HG03280 (cell line): ENCODE results near the gene GPHA2.
"Not testable (repeated sequence)": the region's sequence is repeated elsewhere in the genome, so short reads cannot be mapped to it uniquely, and the experiment has no call there.

Experiments
- ATAC-seq: cut with Tn5 transposase; IDR thresholded peaks from one replicate; pipeline ENCODE4 v1.9.1; 2021; ENCODE audit warnings: mild to moderate bottlenecking, moderate library complexity; ENCODE audit not compliant: unreplicated experiment

Gene GPHA2

GRCh38 chr11:64935359-64936081, at the start of gene GPHA2:
GPHA2 (minus strand) TSS chr11:64935893; CDS start chr11:64935460, 433 bp downstream.
- no peak for ATAC-seq

DNA sequence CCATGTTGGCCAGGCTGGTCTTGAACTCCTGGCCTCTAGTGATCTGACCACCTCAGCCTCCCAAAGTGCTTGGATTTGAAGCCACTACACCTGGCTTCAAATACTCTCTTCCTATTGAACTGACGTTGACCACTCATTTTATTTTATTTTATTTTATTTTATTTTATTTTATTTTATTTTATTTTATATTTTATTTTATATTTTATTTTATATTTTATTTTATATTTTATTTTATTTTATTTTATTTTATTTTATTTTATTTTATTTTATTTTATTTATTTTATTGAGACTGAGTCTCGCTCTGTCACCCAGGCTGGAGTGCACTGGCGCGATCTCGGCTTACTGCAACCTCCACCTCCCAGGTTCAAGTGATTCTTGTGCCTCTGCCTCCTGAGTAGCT, 47.6 kb upstream of the GPHA2 start:
- ATAC-seq: not testable (repeated sequence)

- ATAC-seq: no peak
Measured at GRCh38 chr11:64976651-64977050, 41.0 kb upstream of the GPHA2 start.

GRCh38 chr11:64974124-64974523, 38.4 kb upstream of the GPHA2 start:
- ATAC-seq: no peak

DNA sequence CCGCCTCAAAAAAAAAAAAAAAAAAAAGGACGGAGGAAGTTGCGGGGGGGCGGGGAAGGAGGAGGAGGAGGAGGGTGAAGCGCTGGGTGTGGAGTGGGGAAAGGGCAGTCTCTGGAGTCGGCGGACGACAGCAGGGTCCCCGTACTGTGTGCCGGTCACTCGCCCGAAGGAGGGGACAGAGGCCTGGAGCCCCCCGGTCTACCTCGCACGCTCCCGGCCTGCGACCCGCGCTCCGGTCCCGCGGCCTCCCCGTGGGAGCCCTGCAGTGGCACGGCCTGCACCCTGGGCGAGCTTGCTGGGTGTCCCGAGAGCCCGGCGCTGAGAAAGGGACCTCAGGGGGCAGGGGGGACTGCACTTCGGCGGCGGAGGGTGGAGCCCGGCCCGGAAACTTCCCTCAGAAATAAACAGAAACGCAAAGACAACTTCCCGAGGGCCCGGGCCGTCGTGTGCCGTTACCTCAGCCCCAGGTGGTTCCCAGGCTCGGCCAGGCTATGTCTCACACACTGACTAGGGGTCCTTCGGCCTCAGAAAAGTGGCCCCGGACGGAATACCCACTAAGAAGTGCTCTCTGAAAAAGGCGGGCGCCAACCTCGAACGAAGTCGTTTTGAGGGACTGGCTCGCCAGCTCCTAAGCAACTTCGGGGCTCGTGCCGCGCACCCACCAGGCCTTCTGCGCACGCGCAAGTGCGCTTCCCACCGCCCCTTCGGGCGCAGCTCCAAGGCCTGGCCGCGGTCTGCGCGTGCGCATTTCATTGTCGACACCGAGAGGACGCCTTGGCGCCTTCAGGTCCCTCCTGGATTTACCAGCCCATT, 35.9 kb upstream of the GPHA2 start, which contains the start of gene MAJIN:
MAJIN (minus strand) TSS at position 688 of the 813 bp plus-strand sequence. CDS start 12,703 bp downstream, outside the sequence.
- ATAC-seq: no peak

DNA sequence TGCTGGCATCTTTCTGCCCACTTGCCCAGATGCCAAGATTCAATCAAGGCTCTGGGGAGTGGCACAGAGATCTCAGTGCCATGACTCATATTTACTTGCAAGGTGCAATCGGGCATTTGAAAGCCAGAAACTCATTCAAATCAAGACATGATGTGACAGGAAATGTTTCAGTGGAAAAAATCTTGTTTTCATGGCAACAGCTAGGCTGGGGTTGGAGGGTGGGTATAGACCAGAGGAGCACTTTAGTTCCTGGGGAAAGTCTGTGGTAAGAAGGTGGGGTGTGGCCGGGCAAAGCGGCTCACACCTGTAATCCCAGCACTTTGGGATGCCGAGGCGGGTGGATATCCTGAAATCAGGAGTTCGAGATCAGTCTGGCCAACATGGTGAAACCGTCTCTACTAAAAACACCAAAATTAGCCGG, 35.0 kb upstream of the GPHA2 start:
- ATAC-seq: no peak

GRCh38 chr11:64969209-64969608, 33.5 kb upstream of the GPHA2 start:
- no peak for ATAC-seq

- ATAC-seq: no peak
Measured at GRCh38 chr11:64967375-64967774, 31.7 kb upstream of the GPHA2 start.

DNA sequence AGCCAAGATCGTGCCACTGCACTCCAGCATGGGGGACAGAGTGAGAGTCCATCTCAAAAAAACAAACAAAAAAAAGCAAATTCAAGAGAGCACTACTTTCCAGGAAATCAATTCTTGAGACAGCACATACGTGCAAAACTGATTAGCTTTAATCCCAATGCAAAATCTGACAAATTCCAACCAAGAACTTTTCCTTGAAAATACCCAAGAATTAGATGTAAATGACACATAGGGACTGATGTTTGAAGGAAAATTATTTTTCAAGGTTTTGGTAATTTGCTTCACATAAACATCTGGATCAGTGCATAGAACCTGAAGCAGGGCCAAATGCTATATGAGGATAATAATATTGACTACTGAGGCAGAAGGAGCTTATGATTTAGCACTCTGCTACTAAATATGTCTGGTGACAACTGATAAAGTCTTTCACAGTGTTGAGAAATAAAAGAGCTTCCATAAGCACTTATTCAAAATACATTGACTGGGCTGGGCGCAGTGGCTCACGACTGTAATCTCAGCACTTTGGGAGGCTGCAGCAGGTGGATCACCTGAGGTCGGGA, 27.5 kb upstream of the GPHA2 start:
- no peak for ATAC-seq

- ATAC-seq: no peak
Measured at GRCh38 chr11:64960719-64961118, 25.0 kb upstream of the GPHA2 start.

DNA sequence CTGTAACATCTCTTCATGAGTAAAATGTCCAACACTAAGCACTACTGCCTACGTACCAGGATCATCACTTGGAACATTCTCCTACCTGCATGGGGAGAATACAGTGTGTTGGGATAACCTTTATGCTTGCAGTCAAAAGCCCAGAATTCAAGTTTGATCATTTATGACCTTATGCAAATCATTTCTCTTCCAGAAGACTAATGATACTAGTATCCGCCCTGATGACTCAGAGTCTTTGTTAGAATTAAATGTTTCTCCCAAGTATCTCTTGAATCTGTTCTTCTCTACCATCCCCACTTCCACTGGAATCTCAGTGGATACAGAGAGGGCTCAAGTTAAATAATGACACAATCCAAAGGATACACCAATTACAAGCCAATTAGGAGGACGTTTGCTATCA, 23.8 kb upstream of the GPHA2 start:
- ATAC-seq: no peak

DNA sequence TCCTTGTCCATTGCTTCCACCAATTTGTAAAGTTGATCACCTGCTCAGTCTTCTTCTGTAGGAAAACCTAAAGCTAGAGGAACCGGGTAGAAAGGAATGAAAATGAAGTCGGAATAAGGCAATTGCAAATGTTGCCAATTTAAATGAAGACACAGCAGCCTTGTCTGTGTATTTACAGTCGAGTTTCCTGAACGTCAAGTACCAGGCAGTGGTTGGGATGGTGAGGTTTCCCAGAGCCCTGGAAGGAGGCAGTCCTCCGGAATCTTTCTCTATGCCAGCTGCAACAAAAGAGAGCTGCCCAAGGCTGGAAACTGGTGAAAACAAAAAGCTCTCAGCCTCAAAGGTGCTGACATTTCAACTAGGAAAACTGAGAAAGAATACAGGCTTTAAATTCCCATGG, 18.5 kb upstream of the GPHA2 start:
- ATAC-seq: no peak

GRCh38 chr11:64951529-64951928, 15.8 kb upstream of the GPHA2 start:
- no peak for ATAC-seq

- ATAC-seq: no peak
Measured at GRCh38 chr11:64947208-64947814, 11.6 kb upstream of the GPHA2 start.

GRCh38 chr11:64936539-64936938, 846 bp upstream of the GPHA2 start:
- no peak for ATAC-seq

- no peak for ATAC-seq
Measured at GRCh38 chr11:64934682-64935358, 873 bp downstream of the GPHA2 start.

DNA sequence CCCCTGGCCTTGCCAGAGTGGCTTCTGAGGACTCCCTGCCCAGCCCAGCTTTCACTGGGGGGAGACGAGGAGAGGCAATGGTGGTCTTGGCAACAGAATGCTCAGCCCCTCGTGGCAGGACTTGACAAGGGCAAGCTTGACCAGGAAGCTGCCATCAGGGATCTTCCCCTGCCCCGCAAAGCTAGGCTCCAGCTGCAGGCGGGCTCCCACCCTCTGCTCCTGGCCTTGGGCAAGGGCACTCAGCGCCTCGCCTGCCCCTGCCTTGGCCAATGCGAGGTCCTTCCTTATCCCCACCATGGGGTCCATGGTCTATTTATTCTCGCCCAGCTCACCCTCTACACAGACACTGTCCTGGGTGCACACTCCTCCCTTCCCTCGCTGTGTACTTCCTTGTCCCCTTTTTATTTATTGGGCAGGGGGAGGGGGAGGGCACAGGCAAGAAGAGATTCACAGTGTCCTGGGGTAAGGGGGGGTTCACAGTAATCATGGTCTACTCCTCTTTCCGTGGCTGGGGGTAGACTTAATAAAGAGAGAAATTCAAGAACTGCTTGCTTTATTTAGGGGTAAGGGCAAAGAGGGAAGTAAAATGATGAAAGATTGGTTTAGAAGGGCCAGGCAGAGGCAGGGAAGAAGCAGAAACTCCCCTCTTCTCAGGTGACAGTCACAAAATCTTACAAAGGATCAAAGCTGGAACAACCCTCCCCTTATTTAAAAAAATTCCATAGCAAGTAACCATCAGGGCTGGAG, 1.6 kb downstream of the GPHA2 start:
- ATAC-seq: no peak

- ATAC-seq: no peak
Measured at GRCh38 chr11:64933213-64933934, 2.3 kb downstream of the GPHA2 start.

- no peak for ATAC-seq
Measured at GRCh38 chr11:64932324-64932723, 3.4 kb downstream of the GPHA2 start.
